Activated CD8-positive, alpha-beta T cell treated with anti-CD3 and anti-CD28 coated beads for 36 hours (primary cell): ENCODE measurements around the gene GRID1. TPM values are rescaled to one million over a fixed set of nuclear protein-coding genes. Genes with fewer than 3 reads are reported as not detected.

Source experiments
- ATAC-seq: fragments of 200-7000 bp; cut with Tn5 transposase; one replicate; pipeline ENCODE4 v1.10.0; 2021; ENCODE audit warnings: mild to moderate bottlenecking, moderate library complexity
- CTCF ChIA-PET: fragments of 350-600 bp; sonication (Branson Sonifier 250); formaldehyde crosslinking; loops from one replicate; lab custom pipeline; 2021; ENCODE audit warnings: antibody characterized with exemption; lab: Charles Lee
- POLR2A ChIA-PET: fragments of 350-600 bp; sonication (Branson Sonifier 250); formaldehyde crosslinking; loops from one replicate; lab custom pipeline; 2021; ENCODE audit warnings: antibody characterized with exemption; lab: Charles Lee
- DNase-seq: peaks from one replicate; pipeline ENCODE4 v3.0.0-alpha.2; 2020
- H3K27ac Mint-ChIP-seq: one replicate; pipeline ENCODE4 v1.8.0; 2021; ENCODE audit warnings: mild to moderate bottlenecking, mixed read lengths
- H3K27me3 Mint-ChIP-seq: one replicate; pipeline ENCODE4 v1.8.0; 2021; ENCODE audit warnings: mixed read lengths
- H3K36me3 Mint-ChIP-seq: one replicate; pipeline ENCODE4 v1.8.0; 2021; ENCODE audit warnings: low read depth, mixed read lengths
- H3K4me1 Mint-ChIP-seq: one replicate; pipeline ENCODE4 v1.8.0; 2021; ENCODE audit warnings: low read depth, mixed read lengths
- H3K4me3 Mint-ChIP-seq: one replicate; pipeline ENCODE4 v1.8.0; 2021; ENCODE audit warnings: mild to moderate bottlenecking, moderate library complexity, mixed read lengths
- H3K9me3 Mint-ChIP-seq: one replicate; pipeline ENCODE4 v1.8.0; 2021; ENCODE audit warnings: mixed read lengths
- CTCF ChIP-seq: fragments of 200-600 bp; IDR thresholded peaks from one replicate; pipeline ENCODE4 v1.8.0; 2022; ENCODE audit warnings: antibody characterized with exemption, mild to moderate bottlenecking
- intact Hi-C: fragments of 100-400 bp; cut with micrococcal nuclease; formaldehyde crosslinking; loops from one replicate; pipeline ENCODE4 v1.10.0; 2022
- total RNA-seq, 2 experiments: library from RNA; stranded (reverse); gene quantifications; one replicate each; pipeline ENCODE4 v1.2.3, GENCODE V29; 2021

GRID1 gene
- total RNA-seq, 2 experiments from 2014 or later = not detected

GRCh38 chr10:86030312-86030711 lies 336.3 kb downstream of the GRID1 start:
- Mint-ChIP-seq H3K27ac (no peak overlapping the region), H3K4me3 (no peak overlapping the region), H3K27me3 (peaks cover 6% of the 10 kb centered on the region), H3K4me1 (no peaks in the 10 kb centered on the region), H3K9me3 (no peaks in the 10 kb centered on the region), H3K36me3 (no peaks in the 10 kb centered on the region)
- ATAC-seq (no peak), DNase-seq (no peak)
- CTCF ChIA-PET = no interaction called here
- intact Hi-C loops = no loop called here
- POLR2A ChIA-PET = no interaction called here
- TF ChIP-seq CTCF = no peak

GRCh38 chr10:86027346-86027745 lies 339.2 kb downstream of the GRID1 start:
- H3K36me3 Mint-ChIP-seq = no peaks in the 10 kb centered on the region

GRCh38 chr10:86025509-86025908 lies 341.1 kb downstream of the GRID1 start:
- Mint-ChIP-seq H3K27me3 (peaks cover 2% of the 10 kb centered on the region), H3K4me1 (no peaks in the 10 kb centered on the region), H3K27ac (no peak overlapping the region), H3K36me3 (no peaks in the 10 kb centered on the region), H3K4me3 (no peak overlapping the region), H3K9me3 (no peaks in the 10 kb centered on the region)
- ATAC-seq (no peak), DNase-seq (no peak)
- ChIA-PET CTCF (no interaction called here), POLR2A (no interaction called here)
- intact Hi-C loops = no loop called here
- no peak for TF ChIP-seq CTCF

More at GRCh38 chr10:86027346-86027745, 339.2 kb downstream of the GRID1 start:
- H3K4me1 Mint-ChIP-seq = no peaks in the 10 kb centered on the region
- H3K27ac Mint-ChIP-seq = no peak overlapping the region
- ChIA-PET CTCF (no interaction called here), POLR2A (no interaction called here)
- no peak overlapping the region for H3K4me3 Mint-ChIP-seq
- H3K27me3 Mint-ChIP-seq = peaks cover 4% of the 10 kb centered on the region
- ATAC-seq (no peak), DNase-seq (no peak)
- intact Hi-C loops = no loop called here
- no peaks in the 10 kb centered on the region for H3K9me3 Mint-ChIP-seq
- TF ChIP-seq CTCF = no peak

- no peak for TF ChIP-seq CTCF
- POLR2A ChIA-PET = no interaction called here
- ATAC-seq = no peak
Measured at GRCh38 chr10:86024281-86025041, 342.1 kb downstream of the GRID1 start.

GRCh38 chr10:86023931-86024280 lies 342.7 kb downstream of the GRID1 start:
- POLR2A ChIA-PET = no interaction called here
- TF ChIP-seq CTCF = no peak

More at GRCh38 chr10:86024281-86025041, 342.1 kb downstream of the GRID1 start:
- no peaks in the 10 kb centered on the region for H3K4me1 Mint-ChIP-seq
- no peak for DNase-seq
- CTCF ChIA-PET = no interaction called here
- no peak overlapping the region for H3K4me3 Mint-ChIP-seq
- no peaks in the 10 kb centered on the region for H3K36me3 Mint-ChIP-seq
- no peaks in the 10 kb centered on the region for H3K9me3 Mint-ChIP-seq
- H3K27me3 Mint-ChIP-seq = peaks cover 2% of the 10 kb centered on the region
- no peak overlapping the region for H3K27ac Mint-ChIP-seq
- intact Hi-C loops = no loop called here

More at GRCh38 chr10:86023931-86024280, 342.7 kb downstream of the GRID1 start:
- intact Hi-C loops = no loop called here
- Mint-ChIP-seq H3K27ac (no peak overlapping the region), H3K4me3 (no peak overlapping the region), H3K36me3 (no peaks in the 10 kb centered on the region), H3K4me1 (no peaks in the 10 kb centered on the region), H3K9me3 (no peaks in the 10 kb centered on the region), H3K27me3 (peaks cover 2% of the 10 kb centered on the region)
- DNase-seq = no peak
- no peak for ATAC-seq
- CTCF ChIA-PET = no interaction called here
